AML-193 (cell line): ENCODE data around the gene CLDN34.

Source experiments
- DNase-seq, 2 experiments: peaks; one replicate each; lab custom pipeline; 2025; lab: John Stamatoyannopoulos, UW

The CLDN34 gene, protein sequence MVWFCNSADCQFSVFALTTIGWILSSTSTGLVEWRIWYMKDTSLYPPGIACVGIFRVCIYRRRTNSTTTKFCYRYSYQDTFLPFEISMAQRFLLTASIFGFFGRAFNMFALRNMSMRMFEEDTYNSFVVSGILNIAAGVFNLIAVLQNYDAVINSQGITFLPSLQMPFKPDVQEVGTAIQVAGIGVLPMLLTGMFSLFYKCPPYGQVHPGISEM

DNA sequence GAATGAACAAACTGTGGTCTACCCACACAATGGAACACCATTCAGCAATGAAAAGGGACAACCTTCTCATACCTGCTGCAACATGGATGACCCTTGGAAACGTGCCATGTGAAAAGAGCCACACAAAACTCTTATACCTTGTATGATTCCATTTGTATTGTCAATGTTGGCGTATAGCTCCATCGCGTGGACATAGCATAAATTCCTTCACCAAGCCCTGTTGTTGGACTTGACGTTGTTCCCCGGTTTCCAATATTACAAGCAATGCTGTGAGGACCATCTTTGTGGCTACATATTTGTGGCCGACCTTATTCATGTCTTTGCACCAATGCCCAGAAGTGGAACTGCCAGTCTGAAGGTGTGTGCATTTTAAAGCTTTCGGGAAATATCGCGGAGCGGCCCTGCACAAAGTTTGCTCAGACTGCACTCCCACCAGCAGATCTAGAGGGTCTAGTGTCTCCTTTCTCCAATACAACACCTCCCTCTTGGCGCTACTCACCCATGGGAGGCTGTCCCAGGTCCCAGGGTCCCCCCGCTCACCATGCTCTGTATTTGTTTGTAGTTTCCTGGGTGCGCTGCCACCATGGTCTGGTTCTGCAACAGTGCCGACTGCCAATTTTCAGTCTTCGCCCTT lies at the start of gene CLDN34:
Gene CLDN34 (plus strand): TSS at position 584 of the 634 bp plus-strand sequence. CDS start 0 bp downstream, at position 584.
- DNase-seq, result no peak

GRCh38 chrX:9917861-9918260 lies 49.3 kb upstream of the CLDN34 start:
- no peak for DNase-seq

DNA sequence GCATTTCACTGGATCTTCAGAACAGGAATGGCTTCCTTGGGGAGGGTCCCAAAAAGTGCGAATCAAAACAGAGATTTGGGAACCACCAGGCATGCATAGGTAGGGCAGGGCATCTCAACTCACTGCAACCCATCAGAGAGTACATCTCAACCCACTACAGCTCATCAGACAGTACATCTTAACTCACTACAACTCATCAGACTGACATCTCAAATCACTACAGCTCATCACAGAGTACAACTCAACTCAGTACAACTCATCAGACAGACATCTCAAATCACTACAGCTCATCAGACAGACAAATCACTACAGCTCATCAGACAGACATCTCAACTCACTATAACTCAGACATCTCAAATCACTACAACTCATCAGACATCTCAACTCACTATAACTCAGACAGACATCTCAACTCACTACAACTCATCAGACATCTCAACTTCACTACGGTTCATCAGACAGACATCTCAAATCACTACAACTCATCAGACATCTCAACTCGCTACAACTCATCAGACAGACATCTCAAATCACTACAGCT lies 47.5 kb upstream of the CLDN34 start:
- no peak for DNase-seq

DNA sequence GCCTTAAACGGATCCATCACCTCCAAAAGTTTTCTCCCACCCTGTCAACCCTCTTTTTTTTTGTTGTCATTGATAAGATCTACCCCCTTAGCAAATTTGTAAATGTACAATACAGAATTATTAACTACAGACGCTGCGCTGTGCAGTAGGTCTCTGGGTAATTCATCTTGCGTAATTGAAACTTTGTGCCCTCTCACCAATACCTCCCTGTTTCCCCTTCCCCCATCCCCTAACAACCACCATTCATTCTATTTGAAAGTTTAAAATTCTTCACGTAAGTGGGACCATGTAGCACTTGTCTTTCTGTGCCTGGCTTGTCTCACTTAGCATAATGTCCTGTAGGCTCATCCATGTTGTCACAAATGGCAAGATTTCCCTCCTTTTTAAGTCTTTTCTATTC lies 45.8 kb upstream of the CLDN34 start:
- no peak for DNase-seq

DNA sequence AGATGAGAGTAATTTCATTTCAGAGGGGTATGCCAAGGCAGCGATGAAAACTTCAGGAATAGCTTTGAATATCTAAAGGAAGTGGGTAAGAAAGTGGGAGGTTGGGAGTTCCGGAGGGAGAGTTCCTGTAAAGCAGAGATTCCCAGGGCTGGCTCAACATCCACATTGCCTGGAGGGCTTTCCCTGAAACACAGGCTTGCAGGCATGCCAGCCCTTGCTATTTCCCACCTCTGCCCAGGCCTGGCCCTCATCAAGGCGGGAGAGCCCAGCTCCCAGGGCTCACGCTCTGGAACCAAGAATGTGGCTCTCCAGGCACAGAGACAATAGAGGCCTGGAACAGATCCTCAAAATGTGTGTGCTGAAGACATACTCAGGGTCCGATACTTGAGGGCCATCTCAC lies 43.8 kb upstream of the CLDN34 start:
- no peak for DNase-seq

GRCh38 chrX:9926002-9926401 lies 41.2 kb upstream of the CLDN34 start:
- no peak for DNase-seq

- no peak for DNase-seq
These were observed 39.3 kb upstream of the CLDN34 start for GRCh38 chrX:9927698-9928482.

DNA sequence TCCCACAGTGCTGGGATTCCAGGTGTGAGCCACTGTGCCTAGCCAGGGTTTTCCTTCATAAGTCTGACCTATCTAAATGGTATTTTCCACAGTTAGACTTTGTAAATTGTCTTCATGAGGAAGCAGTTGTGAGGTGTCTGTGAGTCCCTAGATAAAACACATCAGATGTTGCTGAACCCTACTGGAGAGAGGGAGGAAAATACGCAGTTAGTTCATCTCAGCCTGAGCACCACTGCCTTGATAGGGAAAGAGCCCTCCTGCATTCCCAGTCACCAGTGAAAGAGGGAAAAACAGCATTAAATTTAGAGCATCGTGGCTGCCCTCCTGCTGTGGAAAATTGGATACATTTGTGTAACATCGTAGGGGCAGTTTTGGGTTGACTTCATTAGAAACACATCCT lies 31.7 kb upstream of the CLDN34 start:
- DNase-seq, result no peak

DNA sequence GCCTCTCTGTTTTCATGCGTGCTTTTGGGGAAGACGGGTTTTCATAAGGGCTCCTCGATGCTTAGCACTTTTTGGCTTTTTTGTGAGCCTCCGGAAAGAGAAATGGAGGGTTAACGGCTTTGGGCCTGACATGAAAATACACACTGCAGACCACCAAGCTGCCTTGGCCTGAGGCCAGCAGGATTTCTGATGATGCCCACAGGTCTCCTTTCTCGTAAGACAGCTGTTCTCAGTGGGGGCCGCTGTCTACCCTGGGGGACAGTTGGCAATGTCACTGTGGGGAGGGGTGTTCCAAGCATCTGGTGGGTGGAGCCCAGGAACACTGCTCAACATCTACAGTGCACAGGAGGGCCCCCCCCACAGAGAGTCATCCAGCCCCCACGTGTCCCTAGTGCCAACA lies 29.4 kb upstream of the CLDN34 start:
- DNase-seq, result no peak

DNA sequence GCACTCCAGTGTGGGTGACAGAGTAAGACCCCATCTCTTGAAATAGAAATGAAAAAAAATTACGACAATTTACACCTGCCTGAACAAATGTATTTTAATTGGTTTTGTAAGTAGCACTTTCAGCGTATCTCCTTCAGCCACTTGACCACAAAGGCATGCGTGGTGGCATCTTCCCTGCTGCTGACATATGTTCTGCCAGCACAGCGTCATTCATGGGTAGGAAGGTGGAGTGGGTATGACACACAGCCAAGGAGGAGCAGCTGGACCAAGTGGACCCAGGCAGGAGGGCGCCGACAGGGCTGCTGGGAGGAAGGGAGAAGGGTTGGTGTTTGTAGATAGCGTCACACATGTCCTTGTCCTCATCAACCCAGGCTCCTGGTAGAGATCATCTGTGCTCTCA lies 28.6 kb upstream of the CLDN34 start:
- DNase-seq, result no peak

GRCh38 chrX:9940421-9940820 lies 26.7 kb upstream of the CLDN34 start:
- DNase-seq, result no peak

GRCh38 chrX:9942086-9942485 lies 25.1 kb upstream of the CLDN34 start:
- DNase-seq, result no peak

DNA sequence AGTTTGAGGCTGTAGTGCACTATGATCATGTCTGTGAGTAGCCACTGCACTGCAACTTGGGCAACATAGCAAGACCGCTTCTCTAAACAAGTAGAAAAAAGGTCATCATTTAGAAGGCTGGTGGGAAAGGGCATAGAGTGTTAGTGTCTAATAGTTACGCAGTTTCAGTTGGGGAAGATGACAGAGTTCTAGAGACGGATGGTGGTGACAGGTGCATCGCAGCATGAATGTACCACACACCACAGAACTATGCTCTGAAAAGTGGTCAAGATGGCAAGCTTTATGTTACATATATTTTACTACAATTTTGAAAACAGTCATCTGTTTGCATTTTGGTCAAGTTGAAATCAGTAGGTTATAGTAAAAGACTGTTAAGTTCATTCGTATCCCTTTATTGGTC lies 23.7 kb upstream of the CLDN34 start:
- DNase-seq, result no peak

- DNase-seq, result no peak
These were observed 19.9 kb upstream of the CLDN34 start for GRCh38 chrX:9947131-9947794.

DNA sequence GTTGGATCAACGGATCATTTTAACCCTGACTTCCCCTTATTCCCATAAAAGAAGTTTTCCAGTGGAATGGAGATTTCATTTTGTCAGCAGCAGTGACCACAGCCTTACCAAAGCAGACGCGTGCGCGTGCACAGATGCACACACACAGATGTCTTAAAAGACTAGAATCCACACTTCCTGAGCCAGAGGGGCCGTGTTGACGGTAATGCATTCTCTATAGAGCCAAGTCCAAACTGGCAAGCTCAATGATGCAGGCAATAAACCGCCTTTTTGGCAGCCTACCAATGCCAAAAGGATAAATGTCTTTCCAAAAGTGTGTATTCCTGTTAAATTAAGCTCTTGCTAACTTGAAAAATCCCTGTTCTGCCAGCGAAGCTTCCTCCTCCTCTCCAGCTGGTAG lies 18.8 kb upstream of the CLDN34 start:
- DNase-seq, result no peak

GRCh38 chrX:9952300-9952699 lies 14.9 kb upstream of the CLDN34 start:
- DNase-seq, result no peak

GRCh38 chrX:9953396-9953795 lies 13.8 kb upstream of the CLDN34 start:
- DNase-seq, result no peak

DNA sequence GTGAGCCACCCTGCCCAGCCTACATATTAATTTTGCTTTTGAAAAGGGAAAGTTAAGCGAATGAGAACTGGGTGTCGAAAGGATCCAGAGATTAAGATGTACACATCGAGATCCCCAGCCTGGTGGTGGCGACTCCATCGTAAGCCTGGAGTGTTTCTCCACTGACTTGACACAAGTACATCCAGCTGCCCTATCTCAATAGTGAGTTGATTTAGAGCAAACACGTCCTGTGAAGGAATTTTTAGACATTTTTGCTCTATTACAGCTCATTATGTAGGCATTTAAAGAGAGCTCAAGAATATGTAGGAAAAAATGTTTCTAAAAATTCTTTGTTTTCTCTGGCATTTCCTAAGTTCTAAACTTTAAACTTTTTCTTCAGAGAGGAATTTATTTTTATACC lies 11.7 kb upstream of the CLDN34 start:
- no peak for DNase-seq

GRCh38 chrX:9957743-9958142 lies 9.4 kb upstream of the CLDN34 start:
- DNase-seq, result no peak

GRCh38 chrX:9958183-9958582 lies 9.0 kb upstream of the CLDN34 start:
- DNase-seq, result no peak

GRCh38 chrX:9961750-9962149 lies 5.4 kb upstream of the CLDN34 start:
- DNase-seq, result no peak

GRCh38 chrX:9977635-9978034 lies 10.5 kb downstream of the CLDN34 start:
- DNase-seq, result no peak

DNA sequence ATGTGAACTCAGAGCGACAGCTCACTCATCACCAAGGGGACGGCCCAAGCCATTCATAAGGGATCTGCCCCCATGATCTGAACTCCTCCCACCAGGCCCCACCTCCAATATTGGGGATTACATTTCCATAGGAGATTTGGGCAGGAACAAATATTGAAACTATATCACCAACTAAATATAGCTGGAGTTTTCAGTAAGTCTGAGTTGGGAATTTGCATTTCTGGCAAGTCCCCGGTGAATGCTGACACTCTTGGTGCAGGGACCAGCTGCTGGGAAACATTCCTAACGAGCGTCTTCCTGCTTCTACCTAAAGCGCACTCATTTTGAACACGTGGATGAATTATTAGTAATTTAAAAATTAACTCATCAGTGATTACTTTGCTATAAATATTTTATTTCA lies 13.2 kb downstream of the CLDN34 start:
- DNase-seq, result no peak
